IPS-15b (cell line): ENCODE results near the gene CHTF8.

Source experiments
- H3K27me3 ChIP-seq: one replicate; pipeline ENCODE4 v1.6.1; 2013; ENCODE audit warnings: low read length; ENCODE audit not compliant: control insufficient read depth, insufficient read depth
- H3K36me3 ChIP-seq: one replicate; pipeline ENCODE4 v1.6.1; 2013; ENCODE audit warnings: low read length; ENCODE audit not compliant: control insufficient read depth, insufficient read depth
- H3K4me1 ChIP-seq: one replicate; pipeline ENCODE4 v1.6.1; 2013; ENCODE audit warnings: mild to moderate bottlenecking, low read length; ENCODE audit not compliant: control insufficient read depth, insufficient read depth
- H3K4me3 ChIP-seq: one replicate; pipeline ENCODE4 v1.5.1; 2013; ENCODE audit warnings: low read depth, low read length
- H3K9ac ChIP-seq: one replicate; pipeline ENCODE4 v1.6.1; 2013; ENCODE audit warnings: low read depth, mild to moderate bottlenecking, low read length
- H3K9me3 ChIP-seq: one replicate; pipeline ENCODE4 v1.6.1; 2013; ENCODE audit warnings: mild to moderate bottlenecking, low read length; ENCODE audit not compliant: control insufficient read depth, insufficient read depth

CHTF8 gene

DNA sequence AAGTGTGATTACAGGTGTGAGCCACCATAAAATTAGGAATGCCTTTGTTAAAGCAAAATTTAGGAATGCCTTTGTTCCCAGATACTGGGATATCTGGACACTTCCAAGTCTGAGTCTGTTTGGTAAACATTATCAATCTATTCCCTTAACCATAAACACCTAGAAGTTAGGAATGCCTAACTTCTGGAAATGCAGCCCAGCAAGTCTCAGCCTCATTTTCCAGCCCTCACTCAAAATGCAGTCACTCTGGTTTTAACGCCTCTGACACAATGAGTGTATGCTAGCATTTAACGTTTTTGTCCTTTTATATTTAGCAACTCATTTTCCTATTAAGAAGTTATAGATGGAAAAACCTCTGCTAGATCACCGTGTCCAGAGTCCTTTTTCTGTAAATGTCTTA is 61.4 kb downstream of the CHTF8 start:
- no peak overlapping the region for H3K4me3 ChIP-seq
- no peaks in the 10 kb centered on the region for H3K27me3 ChIP-seq
- no peaks in the 10 kb centered on the region for H3K9me3 ChIP-seq
- H3K9ac ChIP-seq: no peak overlapping the region
- no peaks in the 10 kb centered on the region for H3K36me3 ChIP-seq
- peaks cover 21% of the 10 kb centered on the region for H3K4me1 ChIP-seq

DNA sequence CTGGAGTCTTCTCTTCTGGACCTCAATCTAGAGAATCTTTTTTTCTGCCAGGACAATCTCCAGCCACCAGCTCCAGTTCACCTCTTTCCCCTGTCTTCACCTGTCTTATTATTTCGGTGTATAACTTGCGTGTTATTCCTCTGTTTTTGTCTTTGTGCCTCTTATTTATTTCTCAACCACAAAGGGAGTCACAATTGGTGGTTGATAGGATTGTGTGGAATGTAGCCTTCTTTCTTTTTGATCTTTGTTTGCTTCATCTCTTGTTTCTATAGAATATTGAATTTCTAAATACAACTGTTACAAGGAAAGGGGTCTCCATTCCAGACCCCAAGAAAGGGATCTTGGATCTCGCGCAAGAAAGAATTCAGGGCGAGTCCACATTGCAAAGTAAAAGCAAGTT is 62.9 kb downstream of the CHTF8 start:
- Histone ChIP-seq H3K9ac (no peak overlapping the region), H3K4me1 (peaks cover 30% of the 10 kb centered on the region), H3K4me3 (no peak overlapping the region), H3K9me3 (no peaks in the 10 kb centered on the region), H3K36me3 (no peaks in the 10 kb centered on the region), H3K27me3 (no peaks in the 10 kb centered on the region)
